PC-3 (cell line): ENCODE data around the gene OR9A2. TPM values are rescaled to one million over a fixed set of nuclear protein-coding genes. Genes with fewer than 3 reads are reported as not detected.

Source experiments
- ATAC-seq: fragments of 200-7000 bp; cut with Tn5 transposase; 2 replicates; pipeline ENCODE4 v1.9.1; 2020; ENCODE audit warnings: mild to moderate bottlenecking, moderate library complexity
- BruUV-seq: library from RNA; stranded (reverse); fragments of 400-500 nt; replicated peaks from 2 replicates; lab custom pipeline; 2021; lab: Mats Ljungman, UMichigan
- CTCF ChIA-PET: fragments of 300-600 bp; sonication (Branson Sonifier 250); formaldehyde crosslinking; loops from one replicate; lab custom pipeline; 2022; ENCODE audit warnings: antibody characterized with exemption; lab: Charles Lee
- POLR2A ChIA-PET: fragments of 300-600 bp; sonication (Branson Sonifier 250); formaldehyde crosslinking; loops from one replicate; lab custom pipeline; 2022; ENCODE audit warnings: antibody characterized with exemption; ENCODE audit not compliant: unreplicated experiment; lab: Charles Lee
- DNase-seq: peaks from one replicate; pipeline ENCODE4 v3.0.0-alpha.2; 2015
- H2AFZ ChIP-seq: fragments of 300-600 bp; sonication (generic); 2 replicates; pipeline ENCODE4 v1.6.0; 2016; ENCODE audit warnings: antibody characterized with exemption, low read length
- H3F3A ChIP-seq: fragments of 300-600 bp; sonication (generic); one replicate; pipeline ENCODE4 v1.6.0; 2017; ENCODE audit warnings: antibody characterized with exemption, low read length, control low read depth, mild to moderate bottlenecking; ENCODE audit not compliant: unreplicated experiment
- H3K27ac ChIP-seq: fragments of 300-600 bp; sonication (generic); 2 replicates; pipeline ENCODE4 v1.5.1; 2016; ENCODE audit warnings: mild to moderate bottlenecking, low read length
- H3K27me3 ChIP-seq: fragments of 300-600 bp; sonication (generic); 2 replicates; pipeline ENCODE4 v1.6.1; 2016; ENCODE audit warnings: low read length, mixed read lengths
- H3K36me3 ChIP-seq: fragments of 300-600 bp; sonication (generic); 2 replicates; pipeline ENCODE4 v1.6.1; 2016; ENCODE audit warnings: low read depth, mixed run types, low read length, mixed read lengths
- H3K4me1 ChIP-seq: fragments of 300-600 bp; sonication (generic); 2 replicates; pipeline ENCODE4 v1.5.1; 2016; ENCODE audit warnings: low read length; ENCODE audit not compliant: insufficient read depth
- H3K4me2 ChIP-seq: fragments of 300-600 bp; sonication (generic); 2 replicates; pipeline ENCODE4 v1.6.0; 2016; ENCODE audit warnings: low read length
- H3K4me3 ChIP-seq: fragments of 300-600 bp; sonication (generic); 2 replicates; pipeline ENCODE4 v1.5.1; 2016; ENCODE audit warnings: mild to moderate bottlenecking, low read length, mixed read lengths
- H3K79me2 ChIP-seq: fragments of 300-600 bp; sonication (generic); 2 replicates; pipeline ENCODE4 v1.6.1; 2017; ENCODE audit warnings: low read length, mixed read lengths
- H3K9ac ChIP-seq: fragments of 300-600 bp; sonication (generic); 2 replicates; pipeline ENCODE4 v1.6.0; 2016; ENCODE audit warnings: mild to moderate bottlenecking, low read length
- H3K9me2 ChIP-seq: fragments of 300-600 bp; sonication (generic); replicated peaks from 2 replicates; pipeline ENCODE4 v1.6.1; 2016; ENCODE audit warnings: mixed run types, low read length, mixed read lengths
- H3K9me3 ChIP-seq: fragments of 300-600 bp; sonication (generic); 2 replicates; pipeline ENCODE4 v1.6.1; 2016; ENCODE audit warnings: low read length, mixed read lengths
- H4K20me1 ChIP-seq: fragments of 300-600 bp; sonication (generic); 2 replicates; pipeline ENCODE4 v1.6.1; 2016; ENCODE audit warnings: low read length, mixed read lengths
- CTCF ChIP-seq: fragments of 300-600 bp; sonication (generic); conservative IDR thresholded peaks from 2 replicates; pipeline ENCODE4 v1.5.1; 2017; ENCODE audit warnings: antibody characterized with exemption, low read depth, mild to moderate bottlenecking, low read length
- EZH2 ChIP-seq: fragments of 300-600 bp; sonication (generic); IDR thresholded peaks from one replicate; pipeline ENCODE4 v1.6.1; 2017; ENCODE audit warnings: antibody characterized with exemption, mild to moderate bottlenecking, low read length; ENCODE audit not compliant: unreplicated experiment
- EZH2phosphoT487 ChIP-seq: fragments of 300-600 bp; sonication (generic); IDR thresholded peaks from 2 replicates; pipeline ENCODE4 v1.6.1; 2018; ENCODE audit warnings: mild to moderate bottlenecking, antibody characterized with exemption, low read length, borderline replicate concordance
- intact Hi-C: fragments of 100-400 bp; cut with micrococcal nuclease; formaldehyde crosslinking; loops from 2 replicates; pipeline ENCODE4 v1.9.0; 2023
- total RNA-seq: library from RNA; depleted of rRNA; stranded (reverse); fragments of >200 nt; gene quantifications from 2 replicates; pipeline ENCODE4 v1.2.3, GENCODE V29; 2014

Gene OR9A2
- total RNA-seq, 1 experiment from 2014 or later: not detected

DNA sequence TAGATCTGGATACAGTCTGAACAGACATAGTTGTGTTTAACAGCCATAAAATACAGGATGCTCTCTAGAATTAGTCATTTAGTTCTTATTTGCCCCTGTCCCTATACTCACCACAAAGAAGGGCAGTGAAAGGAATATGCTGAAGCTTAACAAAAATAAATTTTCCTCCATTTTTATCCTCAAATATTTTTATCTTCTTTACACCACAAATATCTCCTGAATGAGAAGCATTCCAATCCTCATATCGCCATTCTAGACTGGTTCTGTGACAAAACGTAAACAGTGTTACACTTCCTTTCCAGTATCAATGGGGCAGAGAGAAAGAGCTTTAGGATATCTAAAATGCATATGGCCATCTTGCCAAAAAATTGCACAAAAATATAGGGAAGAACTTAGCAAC lies 1.6 kb downstream of the OR9A2 start:
- H3K9ac ChIP-seq: no peak overlapping the region
- no peak overlapping the region for H3K27ac ChIP-seq
- TF ChIP-seq EZH2 (no peak), CTCF (no peak), EZH2phosphoT487 (no peak)
- no peak for DNase-seq
- no peaks in the 10 kb centered on the region for H4K20me1 ChIP-seq
- intact Hi-C loops: no loop called here
- H3K27me3 ChIP-seq: peaks cover 58% of the 10 kb centered on the region
- H2AFZ ChIP-seq: no peak overlapping the region
- ATAC-seq: no peak; the same call in 1 of the 2 replicates
- H3F3A ChIP-seq: no peaks in the 10 kb centered on the region
- H3K9me3 ChIP-seq: no peaks in the 10 kb centered on the region
- CTCF ChIA-PET: no interaction called here
- no peaks in the 10 kb centered on the region for H3K36me3 ChIP-seq
- no TSS peak for BruUV-seq
- no peaks in the 10 kb centered on the region for H3K4me1 ChIP-seq
- no peaks in the 10 kb centered on the region for H3K79me2 ChIP-seq
- no peak overlapping the region for H3K4me2 ChIP-seq
- H3K9me2 ChIP-seq: no peaks in the 10 kb centered on the region
- POLR2A ChIA-PET: interaction anchor here (0.6 kb wide), 1 partner anchor 627 kb away, joined by 3 read pairs; no protein-coding TSS in a partner anchor
- H3K4me3 ChIP-seq: no peak overlapping the region

DNA sequence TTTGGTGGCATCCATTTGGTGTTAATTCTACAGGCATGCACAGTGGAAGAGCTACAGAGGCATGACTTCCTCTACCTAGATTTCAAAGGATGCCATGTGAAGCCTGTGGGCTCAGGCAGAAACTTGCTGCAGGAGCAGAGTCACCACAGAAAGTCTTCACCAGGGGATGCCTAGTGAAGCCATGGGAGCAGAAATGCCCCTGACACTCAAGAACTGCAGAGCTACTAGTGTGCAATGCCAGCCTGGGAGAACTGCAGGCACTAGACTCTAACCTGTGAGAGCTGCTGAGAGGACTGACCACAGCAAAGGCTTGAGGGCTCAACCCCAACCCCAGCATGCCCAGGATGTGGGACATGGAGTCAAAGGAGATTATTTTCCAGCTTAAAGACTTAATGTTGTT lies 3.9 kb downstream of the OR9A2 start:
- H3K4me1 ChIP-seq: no peaks in the 10 kb centered on the region
- H3K9me2 ChIP-seq: no peaks in the 10 kb centered on the region
- no peak overlapping the region for H2AFZ ChIP-seq
- no peak overlapping the region for H3K4me2 ChIP-seq
- peaks cover 41% of the 10 kb centered on the region for H3K27me3 ChIP-seq
- no peaks in the 10 kb centered on the region for H3K79me2 ChIP-seq
- H3K9me3 ChIP-seq: no peaks in the 10 kb centered on the region
- no peak overlapping the region for H3K4me3 ChIP-seq
- no peaks in the 10 kb centered on the region for H4K20me1 ChIP-seq
- H3K36me3 ChIP-seq: no peaks in the 10 kb centered on the region
- DNase-seq (no peak), ATAC-seq (no peak)
- intact Hi-C loops: no loop called here
- ChIA-PET CTCF (no interaction called here), POLR2A (no interaction called here)
- H3F3A ChIP-seq: no peaks in the 10 kb centered on the region
- H3K9ac ChIP-seq: no peak overlapping the region
- BruUV-seq: no TSS peak
- no peak overlapping the region for H3K27ac ChIP-seq
- TF ChIP-seq EZH2: no peak
- no peak for TF ChIP-seq CTCF
- no peak for TF ChIP-seq EZH2phosphoT487

DNA sequence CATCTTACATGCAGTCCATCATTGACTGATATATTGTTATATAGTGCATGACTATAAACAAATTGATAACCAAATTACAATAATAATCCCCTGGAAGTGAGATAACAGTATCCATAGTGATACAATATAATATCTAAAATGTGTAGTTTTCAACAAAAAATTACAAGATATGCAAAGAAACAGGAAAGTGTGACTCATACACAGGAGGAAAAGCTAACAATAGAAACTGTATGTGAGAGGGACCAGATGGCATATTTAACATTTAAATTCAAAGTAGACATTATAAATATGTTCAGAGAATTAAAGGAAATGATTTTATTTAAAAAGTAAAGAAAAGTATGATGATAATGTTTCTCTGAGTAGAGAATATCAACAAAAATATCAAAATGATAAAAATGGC lies 8.0 kb downstream of the OR9A2 start:
- no peaks in the 10 kb centered on the region for H3K9me2 ChIP-seq
- H3K79me2 ChIP-seq: no peaks in the 10 kb centered on the region
- no peak overlapping the region for H3K4me3 ChIP-seq
- no peaks in the 10 kb centered on the region for H3K9me3 ChIP-seq
- H2AFZ ChIP-seq: no peak overlapping the region
- H3K27me3 ChIP-seq: peaks cover 6% of the 10 kb centered on the region; the same call in 1 of the 2 replicates
- peaks cover 8% of the 10 kb centered on the region for H3K4me1 ChIP-seq
- H4K20me1 ChIP-seq: no peaks in the 10 kb centered on the region
- no peak overlapping the region for H3K9ac ChIP-seq
- no peak for DNase-seq
- ChIA-PET CTCF (no interaction called here), POLR2A (no interaction called here)
- no TSS peak for BruUV-seq
- intact Hi-C loops: no loop called here
- no peak overlapping the region for H3K4me2 ChIP-seq
- no peak overlapping the region for H3K27ac ChIP-seq
- no peaks in the 10 kb centered on the region for H3K36me3 ChIP-seq
- no peaks in the 10 kb centered on the region for H3F3A ChIP-seq
- no peak for ATAC-seq
- TF ChIP-seq EZH2 (no peak), CTCF (no peak), EZH2phosphoT487 (no peak)
